ENCODE results near the gene AOC3.
"Not testable (repeated sequence)": the region's sequence is repeated elsewhere in the genome, so short reads cannot be mapped to it uniquely, and the experiment has no call there.

The AOC3 gene

DNA sequence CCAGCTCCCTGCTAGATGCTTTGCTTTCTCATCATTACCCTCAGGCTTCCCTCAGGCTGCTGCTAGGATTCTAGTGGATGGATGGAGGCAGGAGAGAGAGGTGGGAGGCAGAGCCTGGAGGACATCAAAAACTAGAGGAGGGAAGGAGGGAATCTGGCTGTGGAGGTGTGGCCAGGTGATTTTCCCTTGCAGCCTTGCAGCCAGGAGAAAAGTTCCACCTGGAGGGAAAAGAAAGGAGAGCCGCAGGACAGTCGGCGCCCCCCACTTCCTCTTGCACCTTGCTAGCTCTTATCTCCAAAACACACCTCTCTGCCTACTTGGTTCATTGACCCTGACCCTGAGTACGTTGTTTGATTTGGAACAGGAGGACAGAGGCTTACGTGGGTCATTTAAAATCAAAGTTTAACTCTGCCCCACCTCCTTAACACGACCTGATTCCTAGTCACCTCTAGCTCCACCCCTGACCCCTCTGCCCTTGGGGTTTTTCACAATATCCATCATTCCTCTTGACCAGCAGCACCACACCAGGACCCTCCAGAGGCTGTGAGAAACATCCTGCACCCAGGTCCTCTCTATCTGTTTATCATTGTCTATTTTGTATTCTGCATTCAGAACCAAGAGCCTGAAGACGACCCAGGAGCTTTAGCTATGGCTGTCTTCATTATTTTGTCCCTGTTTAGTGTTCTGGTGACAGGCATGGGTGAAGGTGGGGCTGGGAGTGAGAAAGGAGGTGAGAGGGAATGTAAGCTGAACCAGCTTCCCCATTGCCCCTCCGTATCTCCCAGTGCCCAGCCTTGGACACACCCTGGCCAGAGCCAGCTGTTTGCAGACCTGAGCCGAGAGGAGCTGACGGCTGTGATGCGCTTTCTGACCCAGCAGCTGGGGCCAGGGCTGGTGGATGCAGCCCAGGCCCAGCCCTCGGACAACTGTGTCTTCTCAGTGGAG lies 15.9 kb downstream of the AOC3 start:
- no peak overlapping the region for H3K27ac ChIP-seq (ENCODE audit: low read depth in 2 of 2, low read length in 2 of 2)
- no peaks in the 10 kb centered on the region for H3K36me3 ChIP-seq (ENCODE audit: control insufficient read depth in 2 of 2, insufficient read depth in 2 of 2, low read length in 2 of 2)
- peaks cover 4 to 9% of the 10 kb centered on the region in 2 donors for H3K27me3 ChIP-seq (ENCODE audit: control insufficient read depth in 2 of 2, insufficient read depth in 2 of 2, low read length in 2 of 2)
- peaks cover 0 to 7% of the 10 kb centered on the region in 2 donors for H3K4me1 ChIP-seq (ENCODE audit: control insufficient read depth in 2 of 2, insufficient read depth in 2 of 2, low read length in 2 of 2)
- H3K4me3 ChIP-seq (ENCODE audit: low read length in 2 of 2): no peak overlapping the region
- H3K9ac ChIP-seq (ENCODE audit: low read depth in 1 of 2, low read length in 2 of 2): no peak overlapping the region
- H3K9me3 ChIP-seq (ENCODE audit: control insufficient read depth in 2 of 2, low read length in 2 of 2): no peaks in the 10 kb centered on the region

DNA sequence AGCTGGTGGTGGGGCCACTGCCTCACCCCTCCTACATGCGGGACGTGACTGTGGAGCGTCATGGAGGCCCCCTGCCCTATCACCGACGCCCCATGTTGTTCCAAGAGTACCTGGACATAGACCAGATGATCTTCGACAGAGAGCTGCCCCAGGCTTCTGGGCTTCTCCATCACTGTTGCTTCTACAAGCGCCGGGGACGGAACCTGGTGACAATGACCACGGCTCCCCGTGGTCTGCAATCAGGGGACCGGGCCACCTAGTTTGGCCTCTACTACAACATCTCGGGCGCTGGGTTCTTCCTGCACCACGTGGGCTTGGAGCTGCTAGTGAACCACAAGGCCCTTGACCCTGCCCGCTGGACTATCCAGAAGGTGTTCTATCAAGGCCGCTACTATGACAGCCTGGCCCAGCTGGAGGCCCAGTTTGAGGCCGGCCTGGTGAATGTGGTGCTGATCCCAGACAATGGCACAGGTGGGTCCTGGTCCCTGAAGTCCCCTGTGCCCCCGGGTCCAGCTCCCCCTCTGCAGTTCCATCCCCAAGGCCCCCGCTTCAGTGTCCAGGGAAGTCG lies 16.8 kb downstream of the AOC3 start:
- not testable (repeated sequence) for H3K9me3 ChIP-seq (ENCODE audit: control insufficient read depth in 2 of 2, low read length in 2 of 2); H3K27me3 ChIP-seq (ENCODE audit: control insufficient read depth in 2 of 2, insufficient read depth in 2 of 2, low read length in 2 of 2); H3K9ac ChIP-seq (ENCODE audit: low read depth in 1 of 2, low read length in 2 of 2); H3K36me3 ChIP-seq (ENCODE audit: control insufficient read depth in 2 of 2, insufficient read depth in 2 of 2, low read length in 2 of 2); H3K27ac ChIP-seq (ENCODE audit: low read depth in 2 of 2, low read length in 2 of 2); H3K4me3 ChIP-seq (ENCODE audit: low read length in 2 of 2); H3K4me1 ChIP-seq (ENCODE audit: control insufficient read depth in 2 of 2, insufficient read depth in 2 of 2, low read length in 2 of 2)

DNA sequence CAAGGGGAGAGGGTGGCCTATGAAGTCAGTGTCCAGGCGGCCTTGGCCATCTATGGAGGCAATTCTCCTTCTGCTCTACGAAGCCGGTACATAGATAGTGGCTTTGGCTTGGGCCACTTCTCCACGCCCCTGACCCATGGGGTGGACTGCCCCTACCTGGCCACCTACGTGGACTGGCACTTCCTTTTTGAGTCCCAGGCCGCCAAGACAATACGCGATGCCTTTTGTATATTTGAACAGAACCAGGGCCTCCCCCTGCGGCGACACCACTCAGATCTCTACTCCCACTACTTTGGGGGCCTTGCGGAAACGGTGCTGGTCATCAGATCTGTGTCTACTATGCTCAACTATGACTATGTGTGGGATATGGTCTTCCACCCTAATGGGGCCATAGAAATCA lies 17.3 kb downstream of the AOC3 start:
- Histone ChIP-seq H3K36me3 (ENCODE audit: control insufficient read depth in 2 of 2, insufficient read depth in 2 of 2, low read length in 2 of 2) (no peaks in the 10 kb centered on the region), H3K9ac (ENCODE audit: low read depth in 1 of 2, low read length in 2 of 2) (no peak overlapping the region), H3K27me3 (ENCODE audit: control insufficient read depth in 2 of 2, insufficient read depth in 2 of 2, low read length in 2 of 2) (peaks cover 4 to 9% of the 10 kb centered on the region in 2 donors), H3K4me3 (ENCODE audit: low read length in 2 of 2) (no peak overlapping the region), H3K4me1 (ENCODE audit: control insufficient read depth in 2 of 2, insufficient read depth in 2 of 2, low read length in 2 of 2) (peaks cover 0 to 7% of the 10 kb centered on the region in 2 donors), H3K9me3 (ENCODE audit: control insufficient read depth in 2 of 2, low read length in 2 of 2) (no peaks in the 10 kb centered on the region), H3K27ac (ENCODE audit: low read depth in 2 of 2, low read length in 2 of 2) (no peak overlapping the region)

DNA sequence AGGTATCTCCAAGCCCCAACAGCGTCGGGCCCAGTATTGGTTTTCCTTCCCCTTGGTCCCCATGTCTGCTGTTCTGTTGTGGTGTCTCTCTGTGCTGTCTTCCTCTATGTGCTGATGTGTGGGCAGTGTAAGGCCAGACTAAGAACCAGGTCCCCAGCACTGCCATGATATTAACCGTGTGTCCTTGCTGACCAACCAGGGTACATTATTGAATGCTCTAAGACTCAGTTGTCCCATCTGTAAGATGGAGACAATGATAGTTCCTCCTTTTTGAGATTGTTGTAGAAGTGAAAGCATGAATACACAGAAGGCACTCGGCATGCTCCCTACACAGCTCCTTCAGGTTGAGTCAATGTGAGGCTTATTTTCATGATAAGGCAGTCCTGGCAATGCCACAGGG lies 20.6 kb downstream of the AOC3 start:
- no peaks in the 10 kb centered on the region for H3K9me3 ChIP-seq (ENCODE audit: control insufficient read depth in 2 of 2, low read length in 2 of 2)

DNA sequence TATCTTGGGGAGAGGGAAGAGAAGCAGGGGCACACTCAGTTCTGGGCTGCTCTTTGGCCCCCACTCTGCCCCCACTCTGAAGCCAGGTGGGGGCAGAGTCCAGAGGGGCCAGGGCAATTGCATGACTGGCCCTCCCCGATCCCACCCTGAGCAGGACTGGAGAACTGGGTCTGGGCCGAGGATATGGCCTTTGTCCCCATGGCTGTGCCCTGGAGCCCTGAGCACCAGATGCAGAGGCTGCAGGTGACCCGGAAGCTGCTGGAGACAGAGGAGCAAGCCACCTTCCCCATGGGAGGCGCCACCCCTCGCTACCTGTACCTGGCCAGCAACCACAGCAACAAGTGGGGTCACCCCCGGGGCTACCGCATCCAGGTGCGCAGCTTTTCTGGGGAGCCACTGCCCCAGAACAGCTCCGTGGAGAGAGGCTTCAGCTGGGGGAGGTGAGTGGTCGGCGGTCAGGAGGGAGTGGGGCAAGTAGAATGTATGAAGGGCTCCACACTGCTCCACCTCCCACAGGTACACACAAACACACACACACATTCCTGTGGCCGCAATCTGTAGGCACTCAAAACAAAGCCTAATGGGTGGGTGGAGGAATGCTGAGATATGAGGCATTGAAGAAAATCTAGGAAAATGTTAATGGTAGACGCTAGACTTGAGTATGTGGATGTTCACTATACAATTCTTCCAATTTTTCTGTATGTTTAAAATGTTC lies 21.4 kb downstream of the AOC3 start:
- Histone ChIP-seq H3K4me3 (ENCODE audit: low read length in 2 of 2) (no peak overlapping the region), H3K9ac (ENCODE audit: low read depth in 1 of 2, low read length in 2 of 2) (no peak overlapping the region), H3K27me3 (ENCODE audit: control insufficient read depth in 2 of 2, insufficient read depth in 2 of 2, low read length in 2 of 2) (peaks cover 5 to 7% of the 10 kb centered on the region in 2 donors), H3K9me3 (ENCODE audit: control insufficient read depth in 2 of 2, low read length in 2 of 2) (no peaks in the 10 kb centered on the region), H3K36me3 (ENCODE audit: control insufficient read depth in 2 of 2, insufficient read depth in 2 of 2, low read length in 2 of 2) (no peaks in the 10 kb centered on the region), H3K4me1 (ENCODE audit: control insufficient read depth in 2 of 2, insufficient read depth in 2 of 2, low read length in 2 of 2) (no peaks in the 10 kb centered on the region), H3K27ac (ENCODE audit: low read depth in 2 of 2, low read length in 2 of 2) (no peak overlapping the region)

More for the DNA sequence above, 20.6 kb downstream of the AOC3 start:
- no peaks in the 10 kb centered on the region for H3K36me3 ChIP-seq (ENCODE audit: control insufficient read depth in 2 of 2, insufficient read depth in 2 of 2, low read length in 2 of 2)
- H3K27me3 ChIP-seq (ENCODE audit: control insufficient read depth in 2 of 2, insufficient read depth in 2 of 2, low read length in 2 of 2): peaks cover 0 to 2% of the 10 kb centered on the region in 2 donors
- H3K9ac ChIP-seq (ENCODE audit: low read depth in 1 of 2, low read length in 2 of 2): no peak overlapping the region
- no peak overlapping the region for H3K4me3 ChIP-seq (ENCODE audit: low read length in 2 of 2)
- H3K4me1 ChIP-seq (ENCODE audit: control insufficient read depth in 2 of 2, insufficient read depth in 2 of 2, low read length in 2 of 2): peaks cover 0 to 5% of the 10 kb centered on the region in 2 donors
- no peak overlapping the region for H3K27ac ChIP-seq (ENCODE audit: low read depth in 2 of 2, low read length in 2 of 2)

DNA sequence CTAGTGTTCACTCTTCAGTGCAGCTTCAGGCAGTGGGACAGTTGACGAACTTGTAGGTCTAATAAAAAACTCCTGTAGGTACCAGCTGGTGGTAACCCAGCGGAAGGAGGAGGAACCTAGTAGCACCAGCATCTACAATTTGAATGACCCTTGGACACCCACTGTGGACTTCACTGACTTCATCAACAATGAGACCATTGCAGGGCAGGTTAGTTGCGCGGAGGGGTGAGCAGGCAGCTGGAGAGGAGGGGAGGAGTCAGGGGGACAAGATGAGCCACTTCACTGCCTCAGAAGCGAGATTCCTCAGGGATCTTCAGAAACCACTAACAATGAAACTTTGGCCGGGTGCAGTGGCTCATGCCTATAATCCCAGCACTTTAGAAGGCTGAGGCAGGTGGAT lies 22.3 kb downstream of the AOC3 start:
- no peaks in the 10 kb centered on the region for H3K36me3 ChIP-seq (ENCODE audit: control insufficient read depth in 2 of 2, insufficient read depth in 2 of 2, low read length in 2 of 2)
- H3K4me1 ChIP-seq (ENCODE audit: control insufficient read depth in 2 of 2, insufficient read depth in 2 of 2, low read length in 2 of 2): no peaks in the 10 kb centered on the region
- no peaks in the 10 kb centered on the region for H3K9me3 ChIP-seq (ENCODE audit: control insufficient read depth in 2 of 2, low read length in 2 of 2)
- H3K4me3 ChIP-seq (ENCODE audit: low read length in 2 of 2): no peak overlapping the region
- no peak overlapping the region for H3K27ac ChIP-seq (ENCODE audit: low read depth in 2 of 2, low read length in 2 of 2)
- peaks cover 7 to 15% of the 10 kb centered on the region in 2 donors for H3K27me3 ChIP-seq (ENCODE audit: control insufficient read depth in 2 of 2, insufficient read depth in 2 of 2, low read length in 2 of 2)
- H3K9ac ChIP-seq (ENCODE audit: low read depth in 1 of 2, low read length in 2 of 2): no peak overlapping the region

DNA sequence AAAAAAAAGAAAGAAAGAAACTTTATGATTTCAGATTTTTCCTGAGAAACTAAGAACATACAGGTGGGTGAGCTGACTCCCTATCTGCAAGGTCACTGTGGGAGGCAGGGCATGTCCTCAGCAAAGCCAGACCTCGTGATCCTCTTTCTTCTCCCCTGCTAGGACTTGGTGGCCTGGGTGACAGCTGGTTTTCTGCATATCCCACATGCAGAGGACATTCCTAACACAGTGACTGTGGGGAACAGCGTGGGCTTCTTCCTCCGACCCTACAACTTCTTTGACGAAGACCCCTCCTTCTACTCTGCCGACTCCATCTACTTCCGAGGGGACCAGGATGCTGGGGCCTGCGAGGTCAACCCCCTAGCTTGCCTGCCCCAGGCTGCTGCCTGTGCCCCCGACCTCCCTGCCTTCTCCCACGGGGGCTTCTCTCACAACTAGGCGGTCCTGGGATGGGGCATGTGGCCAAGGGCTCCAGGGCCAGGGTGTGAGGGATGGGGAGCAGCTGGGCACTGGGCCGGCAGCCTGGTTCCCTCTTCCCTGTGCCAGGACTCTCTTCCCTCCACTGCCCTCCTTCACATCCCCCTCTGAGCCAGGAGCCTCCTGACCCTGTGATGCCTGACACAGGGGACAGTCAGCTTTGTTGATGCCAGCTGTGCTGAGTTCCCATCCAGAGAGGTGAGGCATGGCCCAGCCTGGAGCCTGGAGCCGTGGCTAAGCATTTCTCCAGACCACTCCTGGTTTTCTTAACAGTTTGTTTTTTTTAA lies 23.1 kb downstream of the AOC3 start:
- H3K4me3 ChIP-seq (ENCODE audit: low read length in 2 of 2); H3K36me3 ChIP-seq (ENCODE audit: control insufficient read depth in 2 of 2, insufficient read depth in 2 of 2, low read length in 2 of 2); H3K27ac ChIP-seq (ENCODE audit: low read depth in 2 of 2, low read length in 2 of 2); H3K9ac ChIP-seq (ENCODE audit: low read depth in 1 of 2, low read length in 2 of 2); H3K9me3 ChIP-seq (ENCODE audit: control insufficient read depth in 2 of 2, low read length in 2 of 2); H3K4me1 ChIP-seq (ENCODE audit: control insufficient read depth in 2 of 2, insufficient read depth in 2 of 2, low read length in 2 of 2): not testable (repeated sequence)
- H3K27me3 ChIP-seq (ENCODE audit: control insufficient read depth in 2 of 2, insufficient read depth in 2 of 2, low read length in 2 of 2): peaks cover 9 to 17% of the 10 kb centered on the region in 2 donors

DNA sequence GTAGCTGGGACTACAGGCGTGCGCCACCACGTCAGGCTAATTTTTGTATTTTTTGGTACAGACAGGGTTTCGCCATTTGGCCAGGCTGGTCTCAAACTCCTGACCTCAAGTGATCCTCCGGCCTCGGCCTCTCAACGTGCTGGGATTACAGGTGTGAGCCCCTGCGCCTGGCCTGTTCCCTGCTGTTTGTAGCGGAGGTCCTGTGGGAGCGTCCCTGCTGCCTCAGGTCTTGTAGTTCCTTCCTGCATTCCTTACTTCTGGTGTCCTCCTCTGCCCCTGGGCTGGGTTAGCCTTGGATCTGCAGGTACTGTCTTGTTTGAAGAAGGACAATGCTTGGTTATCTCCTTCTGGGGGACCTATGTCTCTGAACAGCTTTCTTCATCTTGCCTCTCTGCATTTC lies 26.0 kb downstream of the AOC3 start:
- Histone ChIP-seq H3K4me3 (ENCODE audit: low read length in 2 of 2) (no peak overlapping the region), H3K9me3 (ENCODE audit: control insufficient read depth in 2 of 2, low read length in 2 of 2) (no peaks in the 10 kb centered on the region), H3K4me1 (ENCODE audit: control insufficient read depth in 2 of 2, insufficient read depth in 2 of 2, low read length in 2 of 2) (no peaks in the 10 kb centered on the region), H3K27ac (ENCODE audit: low read depth in 2 of 2, low read length in 2 of 2) (no peak overlapping the region), H3K36me3 (ENCODE audit: control insufficient read depth in 2 of 2, insufficient read depth in 2 of 2, low read length in 2 of 2) (no peaks in the 10 kb centered on the region), H3K9ac (ENCODE audit: low read depth in 1 of 2, low read length in 2 of 2) (no peak overlapping the region), H3K27me3 (ENCODE audit: control insufficient read depth in 2 of 2, insufficient read depth in 2 of 2, low read length in 2 of 2) (peaks cover 9 to 17% of the 10 kb centered on the region in 2 donors)

DNA sequence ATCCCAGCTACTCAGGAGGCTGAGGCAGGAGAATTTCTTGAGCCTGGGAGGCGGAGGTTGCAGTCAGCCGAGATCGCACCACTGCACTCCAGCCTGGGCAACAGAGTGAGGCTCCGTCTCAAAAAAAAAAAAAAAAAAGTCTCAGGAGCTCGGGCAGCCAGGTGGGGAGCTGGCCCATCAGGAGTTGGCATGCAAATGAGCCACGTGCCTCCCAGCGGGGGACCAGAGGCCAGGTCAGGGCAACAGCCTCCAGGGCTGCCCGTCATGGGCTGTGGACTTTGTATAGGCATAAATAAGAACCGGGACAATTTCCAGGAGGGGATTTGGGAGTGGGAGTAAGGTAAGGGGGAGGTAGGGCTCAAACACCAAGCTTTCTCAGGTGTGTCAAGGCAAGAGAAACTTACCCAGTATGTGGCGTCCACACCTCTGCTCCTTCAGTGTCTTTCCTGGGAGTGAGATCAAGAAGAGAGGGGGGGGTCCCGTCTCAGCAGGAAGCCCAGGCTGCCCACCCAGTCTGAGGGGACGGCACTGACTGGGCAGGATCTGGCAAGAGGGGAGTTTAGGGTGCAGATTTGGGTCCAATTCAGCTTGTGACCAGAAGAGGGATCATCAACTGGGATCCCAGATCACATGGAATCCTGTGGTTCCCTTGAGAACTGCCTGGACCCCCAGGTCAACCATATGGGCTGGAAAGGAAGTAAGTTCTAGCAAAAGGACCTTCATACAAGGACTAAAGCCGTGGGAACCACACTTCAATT lies 27.3 kb downstream of the AOC3 start:
- Histone ChIP-seq H3K4me3 (ENCODE audit: low read length in 2 of 2) (no peak overlapping the region), H3K9me3 (ENCODE audit: control insufficient read depth in 2 of 2, low read length in 2 of 2) (no peaks in the 10 kb centered on the region)

More for the DNA sequence above, 27.3 kb downstream of the AOC3 start:
- no peak overlapping the region for H3K9ac ChIP-seq (ENCODE audit: low read depth in 1 of 2, low read length in 2 of 2)
- no peaks in the 10 kb centered on the region for H3K36me3 ChIP-seq (ENCODE audit: control insufficient read depth in 2 of 2, insufficient read depth in 2 of 2, low read length in 2 of 2)
- no peak overlapping the region for H3K27ac ChIP-seq (ENCODE audit: low read depth in 2 of 2, low read length in 2 of 2)
- peaks cover 9 to 17% of the 10 kb centered on the region in 2 donors for H3K27me3 ChIP-seq (ENCODE audit: control insufficient read depth in 2 of 2, insufficient read depth in 2 of 2, low read length in 2 of 2)
- no peaks in the 10 kb centered on the region for H3K4me1 ChIP-seq (ENCODE audit: control insufficient read depth in 2 of 2, insufficient read depth in 2 of 2, low read length in 2 of 2)

Measured in mucosa of rectum (tissue), 2 donors.